ENCODE measurements around the gene STAMBP.
A peak's percentile ranks its signal among the peaks of the same experiment; 100 is the strongest.

STAMBP gene

GRCh38 chr2:73811878-73812277 is 16.9 kb upstream of the STAMBP start:
- H4K20me1 ChIP-seq (ENCODE audit: insufficient read depth, low read length) = no peaks in the 10 kb centered on the region
- H3K36me3 ChIP-seq (replicated peaks; ENCODE audit: low read depth, low read length) = no peaks in the 10 kb centered on the region
- H3K27me3 ChIP-seq (ENCODE audit: low read depth, low read length) = no peaks in the 10 kb centered on the region
- no peaks in the 10 kb centered on the region for H3K79me2 ChIP-seq (ENCODE audit: low read length)
- TF ChIP-seq EZH2phosphoT487 (IDR thresholded peaks at IDR 0.05; ENCODE audit: low read depth) (no peak), CTCF (IDR thresholded peaks at IDR 0.05; ENCODE audit: low read depth, low read length) (no peak)
- no peak overlapping the region for H2AFZ ChIP-seq (ENCODE audit: low read depth, low read length)
- H3K9me3 ChIP-seq (ENCODE audit: insufficient read depth, low read length) = no peaks in the 10 kb centered on the region
- no peak overlapping the region for H3K4me2 ChIP-seq (ENCODE audit: low read length)
- no peaks in the 10 kb centered on the region for H3K4me1 ChIP-seq (ENCODE audit: low read length)
- H3K4me3 ChIP-seq (ENCODE audit: low read length) = no peak overlapping the region
- no peak overlapping the region for H3K9ac ChIP-seq (ENCODE audit: low read length)
- H3K27ac ChIP-seq (ENCODE audit: low read length) = no peak overlapping the region

GRCh38 chr2:73812635-73813034 is 16.1 kb upstream of the STAMBP start:
- 0 out of 2 replicates have a peak overlapping the region, but pooled peaks have one; percentile 7 for H2AFZ ChIP-seq (ENCODE audit: low read depth, low read length)
- no peaks in the 10 kb centered on the region for H3K27me3 ChIP-seq (ENCODE audit: low read depth, low read length)
- no peak overlapping the region for H3K4me3 ChIP-seq (ENCODE audit: low read length)
- no peak overlapping the region for H3K4me2 ChIP-seq (ENCODE audit: low read length)
- no peak overlapping the region for H3K27ac ChIP-seq (ENCODE audit: low read length)
- H3K4me1 ChIP-seq (ENCODE audit: low read length) = no peaks in the 10 kb centered on the region
- H3K79me2 ChIP-seq (ENCODE audit: low read length) = no peaks in the 10 kb centered on the region
- no peaks in the 10 kb centered on the region for H3K9me3 ChIP-seq (ENCODE audit: insufficient read depth, low read length)
- H3K9ac ChIP-seq (ENCODE audit: low read length) = no peak overlapping the region
- no peaks in the 10 kb centered on the region for H3K36me3 ChIP-seq (replicated peaks; ENCODE audit: low read depth, low read length)
- TF ChIP-seq EZH2phosphoT487 (IDR thresholded peaks at IDR 0.05; ENCODE audit: low read depth) (no peak), CTCF (IDR thresholded peaks at IDR 0.05; ENCODE audit: low read depth, low read length) (no peak)
- no peaks in the 10 kb centered on the region for H4K20me1 ChIP-seq (ENCODE audit: insufficient read depth, low read length)

GRCh38 chr2:73818296-73818695 is 10.5 kb upstream of the STAMBP start:
- Histone ChIP-seq H3K4me1 (ENCODE audit: low read length) (peaks cover 36% of the 10 kb centered on the region), H3K9me3 (ENCODE audit: insufficient read depth, low read length) (no peaks in the 10 kb centered on the region), H3K27ac (ENCODE audit: low read length) (no peak overlapping the region), H3K36me3 (replicated peaks; ENCODE audit: low read depth, low read length) (no peaks in the 10 kb centered on the region), H3K4me2 (ENCODE audit: low read length) (no peak overlapping the region), H3K27me3 (ENCODE audit: low read depth, low read length) (no peaks in the 10 kb centered on the region), H2AFZ (ENCODE audit: low read depth, low read length) (no peak overlapping the region), H3K9ac (ENCODE audit: low read length) (no peak overlapping the region), H3K4me3 (ENCODE audit: low read length) (no peak overlapping the region), H4K20me1 (ENCODE audit: insufficient read depth, low read length) (no peaks in the 10 kb centered on the region), H3K79me2 (ENCODE audit: low read length) (no peaks in the 10 kb centered on the region)
- TF ChIP-seq CTCF (IDR thresholded peaks at IDR 0.05; ENCODE audit: low read depth, low read length) (no peak), EZH2phosphoT487 (IDR thresholded peaks at IDR 0.05; ENCODE audit: low read depth) (no peak)

- peak overlapping the region; percentile 56 for H3K4me3 ChIP-seq (ENCODE audit: low read length)
- TF ChIP-seq CTCF (IDR thresholded peaks at IDR 0.05; ENCODE audit: low read depth, low read length) (no peak), EZH2phosphoT487 (IDR thresholded peaks at IDR 0.05; ENCODE audit: low read depth) (no peak)
- H2AFZ ChIP-seq (ENCODE audit: low read depth, low read length) = peak overlapping the region; percentile 56; the same call in 1 of the 2 replicates
- H3K27ac ChIP-seq (ENCODE audit: low read length) = peak overlapping the region; percentile 98
- H3K4me1 ChIP-seq (ENCODE audit: low read length) = peaks cover 46% of the 10 kb centered on the region
- H3K36me3 ChIP-seq (replicated peaks; ENCODE audit: low read depth, low read length) = no peaks in the 10 kb centered on the region
- H3K9me3 ChIP-seq (ENCODE audit: insufficient read depth, low read length) = no peaks in the 10 kb centered on the region
- peak overlapping the region; percentile 74 for H3K9ac ChIP-seq (ENCODE audit: low read length)
- H4K20me1 ChIP-seq (ENCODE audit: insufficient read depth, low read length) = no peaks in the 10 kb centered on the region
- H3K79me2 ChIP-seq (ENCODE audit: low read length) = no peaks in the 10 kb centered on the region
- H3K27me3 ChIP-seq (ENCODE audit: low read depth, low read length) = no peaks in the 10 kb centered on the region
- H3K4me2 ChIP-seq (ENCODE audit: low read length) = peak overlapping the region; percentile 75
Measured at GRCh38 chr2:73821227-73821626, 7.5 kb upstream of the STAMBP start.

Measured in OCI-LY3 (cell line).